H54 (cell line): ENCODE measurements around the gene MAST2.
"Not testable (repeated sequence)": the region's sequence is repeated elsewhere in the genome, so short reads cannot be mapped to it uniquely, and the experiment has no call there.

Source experiments
- DNase-seq: peaks from one replicate; pipeline ENCODE4 v3.0.0; 2011; ENCODE audit warnings: low spot score, mixed read lengths; ENCODE audit not compliant: insufficient read length
- FAIRE-seq: peaks from 3 replicates; lab custom pipeline; 2011; peaks lifted over from hg19 to GRCh38; lab: Jason Lieb, UNC
- POLR2A ChIP-seq: IDR thresholded peaks from 2 replicates; pipeline ENCODE4 v1.6.1; 2011; ENCODE audit warnings: low read depth, mild to moderate bottlenecking, low read length

The MAST2 gene

DNA sequence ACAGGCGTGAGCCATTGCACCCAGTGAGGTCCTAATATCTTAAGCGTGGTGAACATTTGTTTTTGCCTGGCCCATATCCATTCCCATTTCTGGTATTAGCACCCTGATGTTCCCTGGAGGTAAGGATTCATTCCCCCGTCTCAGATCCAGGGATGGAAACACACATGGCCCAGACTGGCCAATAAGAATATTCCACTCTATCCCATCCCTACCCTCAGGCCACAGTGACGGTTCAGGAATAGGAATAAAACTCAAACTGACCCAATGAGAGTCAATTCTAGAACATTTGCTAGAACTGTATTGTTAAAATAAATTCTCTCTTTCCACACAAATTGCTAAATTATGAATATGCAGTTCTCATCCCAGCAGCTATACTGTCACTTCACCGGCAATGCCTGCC, 252.9 kb downstream of the MAST2 start:
- FAIRE-seq (no peak), DNase-seq (no peak)
- TF ChIP-seq POLR2A, result no peak

DNA sequence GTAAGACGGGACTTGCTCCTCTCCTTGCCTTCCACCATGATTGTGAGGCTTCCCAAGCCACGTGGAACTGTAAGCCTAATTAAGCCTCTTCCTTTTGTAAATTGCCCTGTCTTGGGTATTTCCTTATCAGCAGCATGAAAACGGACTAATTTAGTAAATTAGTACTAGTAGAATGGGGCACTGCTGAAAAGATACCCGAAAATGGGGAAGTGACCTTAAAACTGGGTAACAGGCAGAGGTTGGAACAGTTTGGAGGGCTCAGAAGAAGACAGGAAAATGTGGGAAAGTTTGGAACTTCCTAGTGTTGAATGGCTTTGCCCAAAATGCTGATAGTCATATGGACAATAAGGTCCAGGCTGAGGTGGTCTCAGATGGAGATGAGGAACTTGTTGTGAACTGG, 253.8 kb downstream of the MAST2 start:
- DNase-seq, FAIRE-seq: not testable (repeated sequence)

DNA sequence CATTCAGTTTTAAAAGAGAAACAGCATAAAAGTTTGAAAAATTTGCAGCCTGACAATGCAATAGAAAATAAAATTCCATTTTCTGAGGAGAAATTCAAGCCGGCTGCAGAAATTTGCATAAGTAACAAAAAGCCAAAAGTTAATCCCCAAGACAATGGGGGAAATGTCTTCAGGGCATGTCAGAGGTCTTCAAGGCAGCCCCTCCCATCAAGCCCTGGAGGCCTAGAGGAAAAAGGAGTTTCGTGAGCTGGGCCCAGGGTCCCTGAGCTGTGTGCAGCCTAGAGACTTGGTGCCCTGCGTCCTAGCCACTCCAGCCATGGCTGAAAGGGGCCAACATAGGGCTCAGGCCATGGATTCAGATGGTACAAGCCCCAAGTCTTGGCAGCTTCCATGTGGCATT, 254.4 kb downstream of the MAST2 start:
- FAIRE-seq (no peak), DNase-seq (no peak)
- TF ChIP-seq POLR2A, result no peak

DNA sequence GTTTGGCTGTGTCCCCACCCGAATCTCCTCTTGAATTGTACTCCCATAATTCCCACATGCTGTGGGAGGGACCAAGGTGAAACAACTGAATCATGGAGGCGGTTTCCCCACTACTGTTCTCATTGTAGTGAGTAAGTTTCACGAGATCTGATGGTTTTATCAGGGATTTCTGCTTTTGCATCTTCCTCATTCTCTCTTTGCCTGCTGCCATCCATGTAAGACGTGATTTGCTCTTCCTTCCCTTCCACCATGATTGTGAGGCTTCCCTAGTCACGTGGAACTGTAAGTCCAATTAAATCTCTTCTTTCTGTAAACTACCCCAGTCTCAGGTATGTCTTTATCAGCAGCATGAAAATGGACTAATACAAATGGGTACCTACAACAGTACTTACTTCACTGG, 255.5 kb downstream of the MAST2 start:
- FAIRE-seq, result no peak
- DNase-seq, result no peak
- no peak for TF ChIP-seq POLR2A

DNA sequence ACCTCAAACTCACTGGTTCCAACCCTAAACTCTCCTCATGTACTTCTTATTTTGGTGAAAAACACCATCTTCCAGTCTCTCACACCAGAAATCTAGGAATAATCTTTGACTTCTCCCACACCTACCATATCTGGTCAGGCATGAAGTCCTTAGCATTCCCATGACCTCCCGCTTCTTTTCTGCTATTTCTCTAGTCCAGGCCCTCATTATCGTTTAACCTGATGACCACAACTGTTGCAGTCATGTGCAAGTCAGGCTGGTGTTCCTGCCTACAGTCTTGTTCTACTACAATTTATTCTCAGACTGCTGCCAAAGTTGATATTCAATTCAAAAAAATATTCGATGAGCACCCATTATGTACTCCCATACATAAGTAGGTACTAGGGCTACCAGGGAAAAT, 257.7 kb downstream of the MAST2 start:
- no peak for TF ChIP-seq POLR2A
- FAIRE-seq (no peak), DNase-seq (no peak)

DNA sequence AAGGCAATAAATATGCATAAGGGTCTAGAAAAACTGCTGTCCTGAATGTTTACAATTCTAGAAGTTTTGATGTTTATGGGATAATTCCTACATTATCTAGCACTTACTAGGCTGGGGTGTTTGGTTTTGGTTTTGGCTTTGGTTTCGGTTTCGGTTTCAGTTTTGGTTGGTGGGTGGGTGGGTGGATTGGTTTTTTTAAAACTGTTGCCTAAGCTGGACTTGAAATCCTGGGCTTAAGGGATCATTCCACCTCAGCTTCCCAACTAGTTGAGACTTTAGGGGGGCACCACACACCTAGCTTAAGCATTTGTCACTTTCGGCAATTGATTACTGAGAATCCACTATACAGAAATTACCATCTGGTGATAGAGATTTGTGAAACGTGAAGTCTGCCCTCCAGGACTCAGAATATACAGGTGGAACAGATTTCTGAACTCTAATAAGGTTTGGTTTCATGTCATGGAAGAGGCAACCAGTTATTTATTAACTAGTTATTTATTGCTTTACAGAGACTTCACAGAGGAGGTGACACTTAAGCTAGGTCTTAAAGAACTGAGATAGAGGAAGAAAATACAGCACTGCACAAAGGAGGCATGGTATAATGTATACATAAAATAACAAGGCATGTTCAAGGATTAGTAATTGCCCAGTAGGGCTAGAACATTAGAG, 259.4 kb downstream of the MAST2 start:
- FAIRE-seq (peak; percentile 92), DNase-seq (no peak)
- TF ChIP-seq POLR2A, result no peak

DNA sequence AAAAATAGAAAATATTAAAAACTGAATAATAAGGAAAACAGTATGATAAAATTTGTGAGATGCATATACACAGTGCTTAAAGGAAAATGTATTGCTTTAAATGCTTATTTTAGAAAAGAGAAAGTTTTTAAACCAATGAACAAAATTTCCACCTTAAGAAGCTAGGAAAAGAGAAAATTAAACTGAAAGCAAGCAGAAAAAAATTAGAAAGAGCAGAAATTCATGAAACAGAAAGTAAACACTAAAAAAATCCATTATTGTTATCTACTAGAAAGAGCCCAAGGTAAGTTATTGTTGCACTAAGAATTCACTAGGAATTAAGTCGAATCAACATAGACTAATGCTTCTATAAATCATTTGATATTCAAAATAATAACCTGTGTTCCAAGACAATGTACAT, 261.3 kb downstream of the MAST2 start:
- TF ChIP-seq POLR2A, result no peak
- FAIRE-seq (no peak), DNase-seq (no peak)

DNA sequence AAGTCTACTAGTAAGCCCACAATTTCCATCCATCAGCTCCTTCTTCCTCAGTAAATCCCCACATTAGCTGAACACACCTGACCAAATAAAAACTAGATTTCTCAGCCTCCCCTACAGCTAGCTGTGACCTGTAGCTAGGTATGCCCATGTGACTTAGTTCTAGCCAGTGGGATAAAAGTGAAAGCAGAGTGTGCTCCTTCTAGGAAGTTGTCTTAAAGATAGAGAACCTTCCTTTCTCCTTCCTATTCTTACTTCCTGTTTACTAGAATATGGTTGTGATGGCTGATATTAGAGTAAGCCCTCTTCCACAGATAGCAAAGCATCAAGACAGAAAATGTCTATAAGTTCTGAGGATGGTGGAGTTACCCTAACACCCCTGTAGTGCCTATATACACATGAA, 262.0 kb downstream of the MAST2 start:
- FAIRE-seq (peak; percentile 84), DNase-seq (no peak)

DNA sequence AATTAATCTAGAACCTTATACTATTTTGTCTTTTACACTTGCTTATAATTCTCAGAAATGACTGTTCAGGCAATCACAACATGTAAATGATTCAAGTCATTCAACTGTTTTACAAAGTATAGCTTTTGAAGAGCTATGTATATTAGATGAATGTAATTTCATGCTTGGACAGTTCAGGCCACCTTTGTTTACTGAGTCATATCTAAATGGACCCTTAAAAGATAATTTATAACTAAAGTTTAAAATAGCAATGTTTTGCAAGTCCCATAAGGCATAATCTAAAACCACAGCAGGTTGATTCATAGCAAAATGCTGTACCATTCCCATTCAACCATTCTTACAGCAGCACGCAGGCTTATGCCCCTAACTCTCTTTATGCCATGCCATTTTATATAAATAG, 264.2 kb downstream of the MAST2 start:
- DNase-seq (no peak), FAIRE-seq (no peak)
- TF ChIP-seq POLR2A, result no peak

More for the DNA sequence above, 262.0 kb downstream of the MAST2 start:
- no peak for TF ChIP-seq POLR2A

DNA sequence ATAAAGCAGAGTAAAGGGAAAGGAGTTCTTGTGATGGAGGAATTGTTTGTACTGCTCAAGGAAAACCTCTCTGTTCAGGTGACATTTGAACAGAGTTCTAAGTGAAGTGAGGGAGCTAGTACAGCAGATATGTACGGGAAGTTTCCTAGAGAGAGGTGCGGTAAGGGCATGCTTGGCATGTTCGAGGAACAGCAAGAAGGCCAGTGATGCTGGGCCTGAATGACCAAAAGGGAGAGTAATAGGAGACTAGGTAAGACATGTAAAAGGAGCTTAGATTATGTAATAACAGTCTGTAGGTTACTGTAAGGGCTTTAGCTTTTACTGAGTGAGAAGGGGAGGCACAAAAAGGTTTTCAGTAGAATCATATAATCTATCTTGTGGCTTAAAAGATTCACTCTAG, 265.1 kb downstream of the MAST2 start:
- TF ChIP-seq POLR2A, result no peak
- no peak for DNase-seq
- FAIRE-seq, result no peak

DNA sequence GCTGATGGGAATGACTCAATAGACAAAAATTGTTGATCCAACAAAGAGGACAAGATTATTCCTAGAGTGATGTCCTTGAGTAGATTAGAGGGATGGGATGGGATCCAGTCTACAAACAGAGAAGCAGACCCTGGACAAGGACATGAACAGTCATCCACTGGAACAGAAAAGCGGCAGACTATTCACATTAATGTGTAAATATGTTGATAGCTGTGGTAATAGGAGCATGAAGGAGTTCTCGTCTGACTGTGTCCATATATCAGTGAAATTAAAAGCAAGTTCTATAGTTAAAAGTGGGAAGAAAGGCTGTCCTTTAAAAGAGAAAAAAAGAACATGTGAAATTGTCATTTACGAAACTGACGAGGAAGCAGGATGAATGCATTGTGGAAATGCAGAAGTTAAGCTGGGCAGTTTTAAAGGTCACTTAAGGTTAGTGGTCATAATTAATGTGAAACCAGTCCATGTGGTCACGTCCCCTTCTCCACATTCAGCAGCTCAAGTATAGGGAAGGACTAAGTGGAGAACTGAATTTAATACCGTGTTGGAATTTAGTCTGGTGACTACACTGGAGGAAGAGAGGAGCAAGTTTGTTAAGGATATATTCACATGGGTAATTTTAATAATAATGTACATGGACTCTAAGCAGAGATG, 266.9 kb downstream of the MAST2 start:
- peak; percentile 36 for FAIRE-seq
- no peak for DNase-seq

DNA sequence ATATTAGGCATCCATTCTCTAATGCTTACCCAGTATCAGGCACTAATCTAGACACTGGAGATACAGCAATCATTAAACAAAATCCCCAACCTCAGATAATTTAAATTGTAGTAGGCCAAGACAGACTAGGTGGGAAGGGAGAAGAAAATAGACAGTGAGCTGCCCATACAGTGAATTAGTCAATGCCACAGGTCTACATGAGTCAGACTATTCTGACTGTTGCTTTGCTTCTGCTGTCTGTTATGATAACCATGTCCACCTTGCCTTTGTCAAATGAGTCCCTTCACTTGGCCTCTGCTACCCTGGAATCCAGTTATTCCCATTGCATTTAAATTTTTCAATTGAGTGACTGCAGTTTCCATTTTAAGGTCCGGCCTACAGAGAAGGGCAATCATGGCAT, 269.6 kb downstream of the MAST2 start:
- no peak for TF ChIP-seq POLR2A
- DNase-seq (no peak), FAIRE-seq (peak; percentile 78)

More for the DNA sequence above, 266.9 kb downstream of the MAST2 start:
- TF ChIP-seq POLR2A, result no peak

DNA sequence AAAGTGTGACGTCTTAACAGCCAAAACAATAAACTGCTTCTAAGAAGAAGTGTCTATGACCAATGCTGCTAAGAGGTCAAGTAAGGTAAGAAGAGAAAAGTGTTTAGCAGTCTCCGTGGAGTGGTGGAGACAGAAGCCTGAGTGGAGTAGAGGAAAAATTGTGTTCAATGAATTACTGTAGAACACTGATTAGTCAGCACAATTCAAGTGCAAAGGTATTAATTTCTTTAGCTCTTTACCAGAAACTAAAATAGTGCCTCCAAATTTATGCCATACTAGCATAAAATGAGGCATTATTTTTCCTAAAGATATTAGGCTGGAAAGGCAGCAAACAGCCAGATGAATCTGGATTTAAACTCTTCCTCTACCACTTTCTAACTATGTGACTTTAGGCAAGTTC, 272.9 kb downstream of the MAST2 start:
- DNase-seq (no peak), FAIRE-seq (no peak)
- TF ChIP-seq POLR2A, result no peak

DNA sequence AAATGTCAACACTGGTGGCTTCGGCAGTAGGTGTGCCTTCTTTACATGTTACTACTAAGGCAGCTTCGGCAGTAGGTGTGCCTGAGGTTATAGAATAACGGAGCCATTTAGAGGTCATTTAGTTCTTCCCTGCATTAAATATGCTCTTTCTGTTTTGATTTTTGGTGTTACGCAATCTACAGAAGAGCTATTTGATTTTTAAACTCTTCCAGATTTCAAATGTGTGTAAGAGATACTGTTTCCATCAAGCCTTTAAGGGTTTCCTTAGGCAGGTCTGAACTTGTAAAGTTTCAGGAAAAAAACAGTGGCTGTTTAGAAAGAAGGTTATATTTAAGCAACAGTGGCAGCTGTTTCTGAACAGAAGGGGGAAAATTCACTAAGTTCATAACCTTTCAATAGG, 274.2 kb downstream of the MAST2 start:
- DNase-seq (no peak), FAIRE-seq (no peak)
- TF ChIP-seq POLR2A, result no peak

DNA sequence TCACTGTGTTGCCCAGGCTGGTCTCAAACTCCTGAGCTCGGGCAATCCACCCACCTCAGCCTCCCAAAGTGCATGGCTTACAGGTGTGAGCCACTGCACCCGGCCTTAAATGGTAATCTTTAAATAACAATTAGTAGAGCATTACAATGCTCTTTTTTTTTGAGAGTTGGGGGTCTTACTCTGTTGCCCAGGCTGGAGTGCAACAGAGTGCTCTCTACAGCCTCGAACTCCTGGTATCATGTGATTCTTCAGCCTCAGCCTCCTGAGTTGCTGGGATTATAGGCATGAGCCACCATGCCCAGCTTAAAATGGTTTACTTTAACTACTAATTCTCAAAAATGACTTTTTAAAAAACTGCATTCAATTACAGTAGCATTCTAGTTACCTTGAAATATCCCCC, 276.8 kb downstream of the MAST2 start:
- no peak for TF ChIP-seq POLR2A
- no peak for FAIRE-seq
- no peak for DNase-seq
